ENCODE results near the gene SLCO2A1. TPM values are rescaled to one million over a fixed set of nuclear protein-coding genes. Genes with fewer than 3 reads are reported as not detected.

Gene SLCO2A1
- total RNA-seq, 1 donor from 2014 or later = 234 TPM

GRCh38 chr3:134054881-134055280 is 25.2 kb upstream of the SLCO2A1 start:
- intact Hi-C loops (cut with DNase I) = no loop called here
- no peak for TF ChIP-seq CTCF (IDR thresholded peaks at IDR 0.05)
- DNase-seq (peak; percentile 28), ATAC-seq (no peak)
- Histone ChIP-seq H3K9me3 (no peaks in the 10 kb centered on the region), H3K27ac (no peak overlapping the region), H3K4me3 (no peak overlapping the region), H3K27me3 (no peaks in the 10 kb centered on the region), H3K36me3 (no peaks in the 10 kb centered on the region), H3K4me1 (peaks cover 11% of the 10 kb centered on the region)

- ATAC-seq (no peak), DNase-seq (peak; percentile 1)
- no peaks in the 10 kb centered on the region for H3K9me3 ChIP-seq
- no peak overlapping the region for H3K27ac ChIP-seq
- no peaks in the 10 kb centered on the region for H3K36me3 ChIP-seq
- no peaks in the 10 kb centered on the region for H3K27me3 ChIP-seq
- TF ChIP-seq CTCF (IDR thresholded peaks at IDR 0.05) = no peak
- intact Hi-C loops (cut with DNase I) = no loop called here
- no peak overlapping the region for H3K4me3 ChIP-seq
- peaks cover 10% of the 10 kb centered on the region for H3K4me1 ChIP-seq
Observed at GRCh38 chr3:134054231-134054630, 24.5 kb upstream of the SLCO2A1 start.

GRCh38 chr3:134052370-134052769 is 22.6 kb upstream of the SLCO2A1 start:
- H3K27ac ChIP-seq = no peak overlapping the region

GRCh38 chr3:134049676-134050075 is 20.0 kb upstream of the SLCO2A1 start:
- Histone ChIP-seq H3K4me1 (no peaks in the 10 kb centered on the region), H3K27ac (no peak overlapping the region), H3K27me3 (no peaks in the 10 kb centered on the region), H3K4me3 (no peak overlapping the region), H3K9me3 (no peaks in the 10 kb centered on the region), H3K36me3 (no peaks in the 10 kb centered on the region)
- no peak for TF ChIP-seq CTCF (IDR thresholded peaks at IDR 0.05)
- no peak for ATAC-seq
- DNase-seq = no peak
- intact Hi-C loops (cut with DNase I) = no loop called here

More at GRCh38 chr3:134052370-134052769, 22.6 kb upstream of the SLCO2A1 start:
- Histone ChIP-seq H3K4me3 (no peak overlapping the region), H3K4me1 (peaks cover under 1% of the 10 kb centered on the region), H3K9me3 (no peaks in the 10 kb centered on the region), H3K27me3 (no peaks in the 10 kb centered on the region), H3K36me3 (no peaks in the 10 kb centered on the region)
- intact Hi-C loops (cut with DNase I) = no loop called here
- no peak for TF ChIP-seq CTCF (IDR thresholded peaks at IDR 0.05)
- DNase-seq (peak; percentile 17), ATAC-seq (peak; percentile 55)

GRCh38 chr3:134048278-134048996 is 18.7 kb upstream of the SLCO2A1 start:
- H3K9me3 ChIP-seq = peaks cover 9% of the 10 kb centered on the region
- H3K4me3 ChIP-seq = no peak overlapping the region
- ATAC-seq = peak; percentile 20
- no peaks in the 10 kb centered on the region for H3K36me3 ChIP-seq
- intact Hi-C loops (cut with DNase I) = no loop called here
- H3K27ac ChIP-seq = no peak overlapping the region
- no peak for TF ChIP-seq CTCF (IDR thresholded peaks at IDR 0.05)
- H3K27me3 ChIP-seq = no peaks in the 10 kb centered on the region
- DNase-seq = no peak
- H3K4me1 ChIP-seq = no peaks in the 10 kb centered on the region

Measured in upper lobe of right lung (tissue), 1 donor.